ENCODE measurements around the gene CENPU. TPM values are rescaled to one million over a fixed set of nuclear protein-coding genes. Genes with fewer than 3 reads are reported as not detected.

CENPU gene
- total and polyA plus RNA-seq, 4 donors, result 1.1 to 3.1 (median 1.8) TPM

- H3K9me3 ChIP-seq (ENCODE audit: control insufficient read depth, low read length), result no peaks in the 10 kb centered on the region
- no peaks in the 10 kb centered on the region for H3K4me1 ChIP-seq (ENCODE audit: control insufficient read depth in 1 of 2, insufficient read depth in 2 of 2, low read length in 2 of 2)
- intact Hi-C loops (cut with DNase I), result loop anchor here in 1 of 2 donors (5.0 kb wide), 1 partner anchor 84 kb away; the partner anchor contains the start of genes CASP3 and PRIMPOL
- 84 to 85% methylated on average over 6 of the region's 6 CpGs for WGBS, 2 donors
- no peaks in the 10 kb centered on the region for H3K36me3 ChIP-seq (ENCODE audit: control insufficient read depth in 1 of 2, insufficient read depth in 2 of 2, low read length in 1 of 2)
- DNase-seq (no peak), ATAC-seq (ENCODE audit: low FRiP score) (no peak)
- H3K4me3 ChIP-seq (ENCODE audit: low read length in 2 of 2), result no peak overlapping the region
- H3K27ac ChIP-seq (ENCODE audit: low read depth in 1 of 2, low read length in 2 of 2), result no peak overlapping the region
- no peaks in the 10 kb centered on the region for H3K27me3 ChIP-seq (ENCODE audit: control insufficient read depth in 1 of 2, insufficient read depth in 2 of 2, low read length in 1 of 2)
Observed at GRCh38 chr4:184731056-184731455, 2.8 kb downstream of the CENPU start.

- Histone ChIP-seq H3K27ac (ENCODE audit: low read depth in 1 of 2, low read length in 2 of 2) (no peak overlapping the region), H3K27me3 (ENCODE audit: control insufficient read depth in 1 of 2, insufficient read depth in 2 of 2, low read length in 1 of 2) (no peaks in the 10 kb centered on the region), H3K36me3 (ENCODE audit: control insufficient read depth in 1 of 2, insufficient read depth in 2 of 2, low read length in 1 of 2) (no peaks in the 10 kb centered on the region), H3K4me1 (ENCODE audit: control insufficient read depth in 1 of 2, insufficient read depth in 2 of 2, low read length in 2 of 2) (no peaks in the 10 kb centered on the region), H3K9me3 (ENCODE audit: control insufficient read depth, low read length) (no peaks in the 10 kb centered on the region), H3K4me3 (ENCODE audit: low read length in 2 of 2) (no peak overlapping the region)
- 22 to 29% methylated on average over 5 of the region's 5 CpGs for WGBS, 2 donors
- intact Hi-C loops (cut with DNase I), result loop anchor here in 1 of 2 donors (5.0 kb wide), 1 partner anchor 83 kb away; the partner anchor contains the start of genes CASP3 and PRIMPOL
- no peak for DNase-seq
- ATAC-seq (ENCODE audit: low FRiP score), result no peak
Observed at GRCh38 chr4:184729946-184730345, 4.0 kb downstream of the CENPU start.

DNA sequence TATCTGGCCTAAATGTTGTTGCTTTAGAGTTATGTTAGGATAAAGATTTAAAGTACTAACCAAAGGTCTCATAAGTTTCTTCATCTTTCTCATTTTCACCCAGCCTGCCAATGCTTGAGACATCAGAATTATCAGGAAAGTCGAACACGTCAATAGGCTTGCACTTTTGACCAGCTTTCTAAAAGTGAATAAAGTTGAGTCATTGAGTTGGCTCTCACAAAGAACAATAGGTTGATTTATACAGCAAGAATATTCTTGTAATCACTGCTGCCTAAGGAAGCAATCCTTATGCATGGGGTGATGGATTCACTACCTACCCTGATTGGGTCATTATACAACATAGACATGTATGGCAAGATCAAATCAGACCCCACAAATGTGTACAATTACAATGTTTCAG, 5.0 kb downstream of the CENPU start:
- H3K27me3 ChIP-seq (ENCODE audit: control insufficient read depth in 1 of 2, insufficient read depth in 2 of 2, low read length in 1 of 2), result no peaks in the 10 kb centered on the region
- DNase-seq, result no peak
- WGBS, 2 donors, result 46 to 48% methylated on average over 2 of the region's 2 CpGs
- H3K27ac ChIP-seq (ENCODE audit: low read depth in 1 of 2, low read length in 2 of 2), result no peak overlapping the region
- ATAC-seq (ENCODE audit: low FRiP score), result no peak
- no peaks in the 10 kb centered on the region for H3K4me1 ChIP-seq (ENCODE audit: control insufficient read depth in 1 of 2, insufficient read depth in 2 of 2, low read length in 2 of 2)
- no peak overlapping the region for H3K4me3 ChIP-seq (ENCODE audit: low read length in 2 of 2)
- intact Hi-C loops (cut with DNase I), result no loop called here
- H3K9me3 ChIP-seq (ENCODE audit: control insufficient read depth, low read length), result no peaks in the 10 kb centered on the region
- H3K36me3 ChIP-seq (ENCODE audit: control insufficient read depth in 1 of 2, insufficient read depth in 2 of 2, low read length in 1 of 2), result no peaks in the 10 kb centered on the region

GRCh38 chr4:184727430-184727829, 6.5 kb downstream of the CENPU start:
- intact Hi-C loops (cut with DNase I), result no loop called here
- H3K36me3 ChIP-seq (ENCODE audit: control insufficient read depth in 1 of 2, insufficient read depth in 2 of 2, low read length in 1 of 2), result no peaks in the 10 kb centered on the region
- H3K4me1 ChIP-seq (ENCODE audit: control insufficient read depth in 1 of 2, insufficient read depth in 2 of 2, low read length in 2 of 2), result no peaks in the 10 kb centered on the region
- no peak overlapping the region for H3K4me3 ChIP-seq (ENCODE audit: low read length in 2 of 2)
- WGBS, 2 donors, result 94 to 97% methylated on average over 3 of the region's 3 CpGs
- H3K27ac ChIP-seq (ENCODE audit: low read depth in 1 of 2, low read length in 2 of 2), result no peak overlapping the region
- no peaks in the 10 kb centered on the region for H3K27me3 ChIP-seq (ENCODE audit: control insufficient read depth in 1 of 2, insufficient read depth in 2 of 2, low read length in 1 of 2)
- DNase-seq (no peak), ATAC-seq (ENCODE audit: low FRiP score) (no peak)
- H3K9me3 ChIP-seq (ENCODE audit: control insufficient read depth, low read length), result no peaks in the 10 kb centered on the region

DNA sequence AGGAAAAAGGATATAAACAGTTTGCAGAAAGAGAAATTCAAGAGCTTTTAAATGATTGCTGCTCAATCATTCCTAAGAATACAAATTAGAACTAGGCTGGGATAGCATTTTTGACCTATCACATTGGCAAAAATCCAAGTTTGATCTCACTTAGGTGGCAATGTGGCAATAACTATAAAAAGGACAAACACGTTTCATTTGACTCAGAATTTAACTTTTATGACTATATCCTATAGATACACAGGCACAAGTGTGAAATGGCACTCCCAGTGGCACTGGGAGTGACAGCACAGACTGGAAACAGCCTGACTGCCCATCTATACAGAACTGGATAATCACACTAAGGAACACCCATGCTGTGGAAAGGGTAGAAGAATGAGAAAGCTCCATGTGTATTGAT, 11.1 kb downstream of the CENPU start:
- Histone ChIP-seq H3K27me3 (ENCODE audit: control insufficient read depth in 1 of 2, insufficient read depth in 2 of 2, low read length in 1 of 2) (no peaks in the 10 kb centered on the region), H3K4me3 (ENCODE audit: low read length in 2 of 2) (no peak overlapping the region), H3K27ac (ENCODE audit: low read depth in 1 of 2, low read length in 2 of 2) (no peak overlapping the region), H3K36me3 (ENCODE audit: control insufficient read depth in 1 of 2, insufficient read depth in 2 of 2, low read length in 1 of 2) (no peaks in the 10 kb centered on the region), H3K9me3 (ENCODE audit: control insufficient read depth, low read length) (no peaks in the 10 kb centered on the region), H3K4me1 (ENCODE audit: control insufficient read depth in 1 of 2, insufficient read depth in 2 of 2, low read length in 2 of 2) (no peaks in the 10 kb centered on the region)
- WGBS, 2 donors, result 76 to 85% methylated on average over 1 of the region's 1 CpG
- intact Hi-C loops (cut with DNase I), result no loop called here
- ATAC-seq (ENCODE audit: low FRiP score) (no peak), DNase-seq (no peak)

DNA sequence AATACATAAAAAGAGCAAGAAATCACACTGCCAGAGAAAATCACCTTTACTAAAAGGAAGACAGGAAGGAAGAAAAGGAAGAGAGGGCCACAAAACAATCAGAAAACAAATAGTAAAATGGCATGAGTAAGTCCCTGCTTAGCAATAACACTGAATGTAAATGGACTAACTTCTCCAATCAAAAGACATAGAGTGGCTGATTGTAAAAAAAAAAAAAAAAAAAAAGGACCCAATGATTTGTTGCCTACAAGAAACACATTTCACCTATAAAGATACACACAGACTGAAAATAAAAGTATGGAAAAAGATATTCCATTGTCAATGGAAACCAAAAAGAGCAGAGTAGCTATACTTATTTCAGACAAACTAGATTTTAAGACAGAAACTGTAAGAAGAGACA, 12.6 kb downstream of the CENPU start:
- H3K36me3 ChIP-seq (ENCODE audit: control insufficient read depth in 1 of 2, insufficient read depth in 2 of 2, low read length in 1 of 2), result no peaks in the 10 kb centered on the region
- no peak for ATAC-seq (ENCODE audit: low FRiP score)
- H3K4me1 ChIP-seq (ENCODE audit: control insufficient read depth in 1 of 2, insufficient read depth in 2 of 2, low read length in 2 of 2), result peaks cover 0 to under 1% of the 10 kb centered on the region in 2 donors
- no peaks in the 10 kb centered on the region for H3K9me3 ChIP-seq (ENCODE audit: control insufficient read depth, low read length)
- DNase-seq, result no peak
- H3K27ac ChIP-seq (ENCODE audit: low read depth in 1 of 2, low read length in 2 of 2), result no peak overlapping the region
- no peaks in the 10 kb centered on the region for H3K27me3 ChIP-seq (ENCODE audit: control insufficient read depth in 1 of 2, insufficient read depth in 2 of 2, low read length in 1 of 2)
- no peak overlapping the region for H3K4me3 ChIP-seq (ENCODE audit: low read length in 2 of 2)
- intact Hi-C loops (cut with DNase I), result no loop called here

GRCh38 chr4:184719407-184719806, 14.5 kb downstream of the CENPU start:
- H3K36me3 ChIP-seq (ENCODE audit: control insufficient read depth in 1 of 2, insufficient read depth in 2 of 2, low read length in 1 of 2), result no peaks in the 10 kb centered on the region
- intact Hi-C loops (cut with DNase I), result no loop called here
- DNase-seq (no peak), ATAC-seq (ENCODE audit: low FRiP score) (no peak)
- peaks cover 0 to 2% of the 10 kb centered on the region in 2 donors for H3K4me1 ChIP-seq (ENCODE audit: control insufficient read depth in 1 of 2, insufficient read depth in 2 of 2, low read length in 2 of 2)
- no peaks in the 10 kb centered on the region for H3K27me3 ChIP-seq (ENCODE audit: control insufficient read depth in 1 of 2, insufficient read depth in 2 of 2, low read length in 1 of 2)
- no peak overlapping the region for H3K27ac ChIP-seq (ENCODE audit: low read depth in 1 of 2, low read length in 2 of 2)
- 93 to 99% methylated on average over 3 of the region's 3 CpGs for WGBS, 2 donors
- no peaks in the 10 kb centered on the region for H3K9me3 ChIP-seq (ENCODE audit: control insufficient read depth, low read length)
- H3K4me3 ChIP-seq (ENCODE audit: low read length in 2 of 2), result no peak overlapping the region

GRCh38 chr4:184715526-184715925, 18.4 kb downstream of the CENPU start:
- no peaks in the 10 kb centered on the region for H3K9me3 ChIP-seq (ENCODE audit: control insufficient read depth, low read length)
- 77 to 87% methylated on average over 4 of the region's 4 CpGs for WGBS, 2 donors
- no peak for ATAC-seq (ENCODE audit: low FRiP score)
- no peak overlapping the region for H3K4me3 ChIP-seq (ENCODE audit: low read length in 2 of 2)
- no peak for DNase-seq
- H3K27ac ChIP-seq (ENCODE audit: low read depth in 1 of 2, low read length in 2 of 2), result no peak overlapping the region
- H3K4me1 ChIP-seq (ENCODE audit: control insufficient read depth in 1 of 2, insufficient read depth in 2 of 2, low read length in 2 of 2), result peaks cover 1 to 2% of the 10 kb centered on the region in 2 donors
- no peaks in the 10 kb centered on the region for H3K27me3 ChIP-seq (ENCODE audit: control insufficient read depth in 1 of 2, insufficient read depth in 2 of 2, low read length in 1 of 2)
- intact Hi-C loops (cut with DNase I), result no loop called here
- H3K36me3 ChIP-seq (ENCODE audit: control insufficient read depth in 1 of 2, insufficient read depth in 2 of 2, low read length in 1 of 2), result no peaks in the 10 kb centered on the region

DNA sequence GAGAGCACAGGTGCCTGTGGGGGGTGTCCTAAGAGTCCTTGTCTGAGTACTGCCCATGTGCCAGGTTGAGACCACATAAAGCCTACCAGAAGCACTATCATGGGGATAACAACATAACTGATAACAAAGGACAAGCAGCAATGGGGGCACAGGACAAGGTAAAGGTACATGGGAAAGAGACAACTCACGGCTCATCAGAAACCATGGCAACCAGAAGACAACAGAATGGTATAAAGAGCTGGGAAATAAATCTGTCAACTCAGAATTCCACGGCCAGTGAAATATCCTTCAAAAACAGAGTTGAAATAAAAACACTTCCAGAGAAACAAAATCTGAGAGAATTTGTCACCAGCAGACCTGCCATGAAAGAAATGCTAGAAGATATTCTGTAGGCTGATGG, 20.0 kb downstream of the CENPU start:
- intact Hi-C loops (cut with DNase I), result no loop called here
- DNase-seq, result no peak
- no peak for ATAC-seq (ENCODE audit: low FRiP score)
- Histone ChIP-seq H3K27me3 (ENCODE audit: control insufficient read depth in 1 of 2, insufficient read depth in 2 of 2, low read length in 1 of 2) (no peaks in the 10 kb centered on the region), H3K27ac (ENCODE audit: low read depth in 1 of 2, low read length in 2 of 2) (no peak overlapping the region), H3K36me3 (ENCODE audit: control insufficient read depth in 1 of 2, insufficient read depth in 2 of 2, low read length in 1 of 2) (no peaks in the 10 kb centered on the region), H3K4me3 (ENCODE audit: low read length in 2 of 2) (no peak overlapping the region), H3K9me3 (ENCODE audit: control insufficient read depth, low read length) (no peaks in the 10 kb centered on the region), H3K4me1 (ENCODE audit: control insufficient read depth in 1 of 2, insufficient read depth in 2 of 2, low read length in 2 of 2) (peaks cover 1 to 2% of the 10 kb centered on the region in 2 donors)
- 40 to 60% methylated on average over 2 of the region's 2 CpGs for WGBS, 2 donors
